22Rv1 (cell line): ENCODE results near the gene ZBTB20.

Experiments
- ZFX ChIP-seq: fragments of 450-650 bp; IDR thresholded peaks from 2 replicates; pipeline ENCODE4 v1.6.1; 2017; ENCODE audit warnings: antibody characterized with exemption, borderline replicate concordance
- TF ChIP-seq, protein P1 (sequence below): fragments of 450-650 bp; IDR thresholded peaks from 2 replicates; pipeline ENCODE4 v1.5.1; 2017; ENCODE audit warnings: mild to moderate bottlenecking

DNA sequence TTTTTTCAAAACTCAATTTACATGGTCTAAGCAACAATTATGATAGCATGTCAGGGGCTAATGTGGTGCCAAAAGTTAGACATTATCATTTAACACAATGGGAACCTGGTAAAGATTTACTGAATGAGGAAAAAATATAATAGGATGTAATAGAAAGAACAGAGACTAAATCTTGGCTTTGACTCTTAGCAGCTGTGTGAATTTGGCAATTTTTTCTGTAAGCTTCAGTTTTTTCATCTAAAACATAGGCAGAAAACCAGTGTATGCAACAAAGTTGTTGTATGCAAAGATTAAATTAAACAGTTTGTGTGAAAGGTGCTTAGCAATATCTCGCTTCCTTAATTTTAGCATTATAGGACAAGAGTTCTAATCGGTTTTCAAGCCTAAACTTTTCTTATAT lies 57.6 kb downstream of the ZBTB20 start:
- TF ChIP-seq, protein P1, sequence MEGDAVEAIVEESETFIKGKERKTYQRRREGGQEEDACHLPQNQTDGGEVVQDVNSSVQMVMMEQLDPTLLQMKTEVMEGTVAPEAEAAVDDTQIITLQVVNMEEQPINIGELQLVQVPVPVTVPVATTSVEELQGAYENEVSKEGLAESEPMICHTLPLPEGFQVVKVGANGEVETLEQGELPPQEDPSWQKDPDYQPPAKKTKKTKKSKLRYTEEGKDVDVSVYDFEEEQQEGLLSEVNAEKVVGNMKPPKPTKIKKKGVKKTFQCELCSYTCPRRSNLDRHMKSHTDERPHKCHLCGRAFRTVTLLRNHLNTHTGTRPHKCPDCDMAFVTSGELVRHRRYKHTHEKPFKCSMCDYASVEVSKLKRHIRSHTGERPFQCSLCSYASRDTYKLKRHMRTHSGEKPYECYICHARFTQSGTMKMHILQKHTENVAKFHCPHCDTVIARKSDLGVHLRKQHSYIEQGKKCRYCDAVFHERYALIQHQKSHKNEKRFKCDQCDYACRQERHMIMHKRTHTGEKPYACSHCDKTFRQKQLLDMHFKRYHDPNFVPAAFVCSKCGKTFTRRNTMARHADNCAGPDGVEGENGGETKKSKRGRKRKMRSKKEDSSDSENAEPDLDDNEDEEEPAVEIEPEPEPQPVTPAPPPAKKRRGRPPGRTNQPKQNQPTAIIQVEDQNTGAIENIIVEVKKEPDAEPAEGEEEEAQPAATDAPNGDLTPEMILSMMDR: no peak
- no peak for TF ChIP-seq ZFX
